Fibroblast of villous mesenchyme (primary cell): ENCODE measurements around the gene SLC52A3. TPM values are rescaled to one million over a fixed set of nuclear protein-coding genes. Genes with fewer than 3 reads are reported as not detected.
A peak's percentile ranks its signal among the peaks of the same experiment; 100 is the strongest.

Source experiments
- DNase-seq: peaks from one replicate; pipeline ENCODE4 v3.0.0-alpha.2; 2010; ENCODE audit warnings: low read depth
- H3K4me3 ChIP-seq: 2 replicates; pipeline ENCODE4 v1.5.1; 2011; ENCODE audit warnings: low read depth, mild to moderate bottlenecking, low read length
- total RNA-seq: library from RNA; depleted of rRNA; stranded (reverse); fragments of >200 nt; gene quantifications from 2 replicates; pipeline ENCODE4 v1.2.3, GENCODE V29; 2012
- TF ChIP-seq, protein P1 (sequence below): IDR thresholded peaks from 2 replicates; pipeline ENCODE4 v1.5.1; 2012; ENCODE audit warnings: low read depth, mild to moderate bottlenecking, low read length; ENCODE audit not compliant: insufficient read depth

The SLC52A3 gene
- total RNA-seq, 1 donor, result not detected

- TF ChIP-seq, protein P1, sequence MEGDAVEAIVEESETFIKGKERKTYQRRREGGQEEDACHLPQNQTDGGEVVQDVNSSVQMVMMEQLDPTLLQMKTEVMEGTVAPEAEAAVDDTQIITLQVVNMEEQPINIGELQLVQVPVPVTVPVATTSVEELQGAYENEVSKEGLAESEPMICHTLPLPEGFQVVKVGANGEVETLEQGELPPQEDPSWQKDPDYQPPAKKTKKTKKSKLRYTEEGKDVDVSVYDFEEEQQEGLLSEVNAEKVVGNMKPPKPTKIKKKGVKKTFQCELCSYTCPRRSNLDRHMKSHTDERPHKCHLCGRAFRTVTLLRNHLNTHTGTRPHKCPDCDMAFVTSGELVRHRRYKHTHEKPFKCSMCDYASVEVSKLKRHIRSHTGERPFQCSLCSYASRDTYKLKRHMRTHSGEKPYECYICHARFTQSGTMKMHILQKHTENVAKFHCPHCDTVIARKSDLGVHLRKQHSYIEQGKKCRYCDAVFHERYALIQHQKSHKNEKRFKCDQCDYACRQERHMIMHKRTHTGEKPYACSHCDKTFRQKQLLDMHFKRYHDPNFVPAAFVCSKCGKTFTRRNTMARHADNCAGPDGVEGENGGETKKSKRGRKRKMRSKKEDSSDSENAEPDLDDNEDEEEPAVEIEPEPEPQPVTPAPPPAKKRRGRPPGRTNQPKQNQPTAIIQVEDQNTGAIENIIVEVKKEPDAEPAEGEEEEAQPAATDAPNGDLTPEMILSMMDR, result no peak
- DNase-seq, result no peak
- no peak overlapping the region for H3K4me3 ChIP-seq
These were observed 2.4 kb upstream of the SLC52A3 start for GRCh38 chr20:770691-771090.

DNA sequence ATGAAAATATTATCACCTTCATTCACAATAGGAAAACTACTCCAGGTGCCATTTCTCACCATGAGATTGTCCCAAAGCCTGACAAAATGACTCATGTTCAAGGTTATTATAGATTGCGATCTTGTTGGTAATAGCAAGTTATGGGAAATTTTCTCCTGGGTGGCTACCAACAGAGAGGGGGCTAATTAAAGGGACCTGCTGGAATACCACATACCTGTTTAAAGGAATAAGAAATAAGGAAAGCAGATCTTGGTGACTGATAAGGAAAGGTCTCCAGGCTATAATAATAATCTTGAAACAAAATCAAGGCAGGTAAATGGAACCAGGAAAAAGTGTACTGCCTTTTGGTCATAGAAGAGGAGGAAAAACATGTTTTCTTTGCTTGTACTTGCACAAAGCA lies 1.4 kb downstream of the SLC52A3 start:
- H3K4me3 ChIP-seq, result no peak overlapping the region
- no peak for DNase-seq
- TF ChIP-seq, protein P1, result no peak

DNA sequence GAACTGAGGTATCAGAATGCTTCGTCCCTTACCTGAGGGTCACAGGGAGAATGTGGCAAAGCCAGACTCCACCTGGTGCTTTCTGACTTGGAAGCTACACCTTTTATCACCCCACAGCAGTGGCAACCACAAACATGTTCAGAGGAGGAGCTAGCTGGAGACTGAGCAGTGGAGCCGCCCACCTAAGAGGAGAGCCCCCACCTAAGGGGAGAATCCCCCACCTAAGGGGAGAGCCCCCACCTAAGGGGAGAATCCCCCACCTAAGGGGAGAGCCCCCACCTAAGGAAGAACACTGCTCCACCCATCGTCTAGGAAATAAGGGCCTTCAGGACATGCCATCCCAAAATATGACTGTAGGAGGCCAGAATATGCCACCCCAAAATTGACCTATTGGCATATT lies 4.0 kb downstream of the SLC52A3 start:
- no peak for DNase-seq
- no peak overlapping the region for H3K4me3 ChIP-seq
- TF ChIP-seq, protein P1, result no peak

DNA sequence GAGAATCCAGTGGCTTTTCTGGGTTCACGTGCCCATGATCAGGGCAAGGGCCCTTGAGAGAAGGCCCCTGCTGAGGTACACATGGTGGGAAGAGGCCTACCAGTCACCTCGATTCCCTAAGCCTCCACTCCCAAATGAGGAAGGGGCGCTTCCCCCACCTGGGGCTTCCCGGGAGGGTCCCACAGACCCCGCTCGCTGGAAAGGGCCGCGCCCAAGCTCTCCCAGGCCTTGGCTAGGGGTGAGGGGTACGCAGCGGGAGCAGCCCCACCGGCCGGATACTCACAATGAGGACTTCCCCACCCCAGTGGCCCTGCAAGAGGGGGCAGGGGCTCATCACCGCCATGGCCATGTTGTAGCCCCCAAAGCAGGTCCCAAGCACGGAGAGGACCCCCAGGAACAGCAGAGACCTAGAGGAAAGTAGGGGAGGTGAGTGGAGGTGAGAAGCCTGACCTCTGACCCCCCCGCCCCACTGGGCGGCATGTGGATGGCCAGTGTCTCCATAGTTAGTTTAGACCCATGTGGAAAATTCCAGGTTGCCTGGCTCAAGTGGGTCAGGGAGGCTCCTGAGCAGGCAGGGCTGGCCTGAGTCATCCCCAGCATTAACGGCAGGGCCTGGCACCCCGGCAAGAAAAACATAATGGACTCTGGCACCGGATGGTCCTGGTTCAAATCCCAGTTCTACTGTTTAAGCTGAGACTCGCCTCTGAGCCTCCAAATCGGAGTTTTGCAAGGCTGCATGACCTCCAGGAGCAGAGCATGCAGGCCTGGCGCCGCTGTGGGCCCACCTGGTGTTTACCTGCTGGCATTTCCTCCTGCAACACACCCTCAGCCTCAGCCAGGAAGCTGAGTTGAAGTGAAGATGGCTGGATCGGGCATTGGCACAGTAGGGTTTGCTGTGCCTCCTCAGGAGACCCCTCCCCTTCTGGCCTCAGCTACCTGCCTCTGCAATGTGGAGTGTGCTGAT lies 6.6 kb downstream of the SLC52A3 start:
- TF ChIP-seq, protein P1, result no peak
- no peak for DNase-seq
- no peak overlapping the region for H3K4me3 ChIP-seq

DNA sequence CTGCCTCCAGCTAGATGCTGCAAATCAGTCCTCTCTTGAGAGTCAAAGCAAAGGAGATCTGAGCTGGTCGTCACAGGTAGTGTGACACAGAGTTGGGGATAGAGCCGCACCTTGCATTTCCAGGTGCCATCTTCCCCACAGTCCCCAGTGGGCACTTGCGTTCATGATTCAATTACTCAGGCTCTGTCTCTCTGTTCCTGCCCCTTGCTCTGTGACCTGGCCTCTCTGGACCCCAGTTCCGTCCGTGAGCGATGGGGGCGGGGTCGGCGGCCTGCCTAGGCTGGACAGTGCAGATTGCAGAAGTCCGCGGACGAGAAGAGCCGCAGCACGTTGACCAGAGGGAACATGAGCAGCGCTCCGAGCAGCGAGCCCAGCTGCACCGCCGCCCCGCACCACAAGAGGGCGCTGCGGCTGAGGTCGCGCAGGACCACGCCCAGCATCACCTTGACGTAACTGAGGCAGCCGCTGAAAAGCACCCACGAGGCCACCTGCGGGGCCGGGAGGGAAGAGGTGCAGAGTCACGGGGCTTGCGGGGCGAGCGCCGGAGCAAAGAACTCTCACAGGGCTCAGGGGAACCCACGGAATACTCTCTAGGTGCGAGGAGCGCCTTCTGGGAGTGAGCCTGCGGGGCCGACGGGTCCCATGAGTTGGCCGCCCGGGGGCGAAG lies 7.4 kb downstream of the SLC52A3 start:
- no peak overlapping the region for H3K4me3 ChIP-seq
- DNase-seq, result peak; percentile 12
- TF ChIP-seq, protein P1, result peak; percentile 65

- H3K4me3 ChIP-seq, result no peak overlapping the region
- TF ChIP-seq, protein P1, result no peak
- no peak for DNase-seq
These were observed 10.8 kb downstream of the SLC52A3 start for GRCh38 chr20:757506-757905.
